Neuronal stem cell (in vitro differentiated cells): Measurements from ENCODE around the gene PLLP.

ENCODE experiments used
- DNase-seq: peaks from one replicate; pipeline ENCODE4 v3.0.0-alpha.2; 2013; ENCODE audit warnings: low spot score
- H2AFZ ChIP-seq: one replicate; pipeline ENCODE4 v1.6.1; 2013; ENCODE audit warnings: mild to moderate bottlenecking, low read length, inconsistent platforms
- H2AK5ac ChIP-seq: 2 replicates; pipeline ENCODE4 v1.6.1; 2013; ENCODE audit warnings: low read depth, mild to moderate bottlenecking, inconsistent platforms, low read length, moderate library complexity, mixed read lengths
- H2BK120ac ChIP-seq: 2 replicates; pipeline ENCODE4 v1.6.1; 2013; ENCODE audit warnings: low read depth, mild to moderate bottlenecking, inconsistent platforms, low read length, moderate library complexity, mixed read lengths
- H2BK12ac ChIP-seq: one replicate; pipeline ENCODE4 v1.6.1; 2013; ENCODE audit warnings: low read length, inconsistent platforms
- H2BK15ac ChIP-seq: 2 replicates; pipeline ENCODE4 v1.6.1; 2013; ENCODE audit warnings: mild to moderate bottlenecking, low read length, inconsistent platforms, mixed read lengths
- H2BK5ac ChIP-seq: one replicate; pipeline ENCODE4 v1.6.1; 2013; ENCODE audit warnings: inconsistent platforms, mild to moderate bottlenecking, low read length, moderate library complexity
- H3K14ac ChIP-seq: one replicate; pipeline ENCODE4 v1.6.1; 2013; ENCODE audit warnings: low read length, inconsistent platforms
- H3K18ac ChIP-seq: 2 replicates; pipeline ENCODE4 v1.6.1; 2013; ENCODE audit warnings: low read length, inconsistent platforms
- H3K23ac ChIP-seq: 2 replicates; pipeline ENCODE4 v1.6.1; 2013; ENCODE audit warnings: low read depth, mild to moderate bottlenecking, mixed read lengths, low read length, inconsistent platforms; ENCODE audit not compliant: poor library complexity
- H3K27ac ChIP-seq: replicated peaks from 3 replicates; pipeline ENCODE4 v1.5.1; 2013; ENCODE audit warnings: low read length, inconsistent platforms
- H3K27me3 ChIP-seq, 3 experiments: 2 replicates each; pipeline ENCODE4 v1.6.1; 2013; ENCODE audit warnings: low read length in 3 of 3, mild to moderate bottlenecking in 2 of 3, inconsistent platforms in 1 of 3, low read depth in 1 of 3, mixed read lengths in 1 of 3, moderate library complexity in 1 of 3; ENCODE audit not compliant: control insufficient read depth in 3 of 3, insufficient read depth in 3 of 3
- H3K36me3 ChIP-seq, 2 donors: replicated peaks in 1 of 2; 2 replicates each; pipeline ENCODE4 v1.6.1; 2013; ENCODE audit warnings: low read length in 2 of 2; ENCODE audit not compliant: control insufficient read depth in 2 of 2, insufficient read depth in 2 of 2
- H3K4ac ChIP-seq: 2 replicates; pipeline ENCODE4 v1.6.1; 2013; ENCODE audit warnings: inconsistent platforms, mild to moderate bottlenecking, low read length, moderate library complexity
- H3K4me1 ChIP-seq, 2 donors: 1 replicate in 1 of 2; 2 replicates in 1 of 2; pipeline ENCODE4 v1.6.1; 2013; ENCODE audit warnings: low read length in 2 of 2, low read depth in 1 of 2; ENCODE audit not compliant: control insufficient read depth in 2 of 2, insufficient read depth in 1 of 2
- H3K4me2 ChIP-seq: one replicate; pipeline ENCODE4 v1.6.1; 2013; ENCODE audit warnings: mild to moderate bottlenecking, low read length, inconsistent platforms; ENCODE audit not compliant: insufficient read depth, poor library complexity, severe bottlenecking
- H3K4me3 ChIP-seq, 2 donors: 2 replicates each; pipeline ENCODE4 v1.5.1; 2013; ENCODE audit warnings: low read length in 2 of 2, mild to moderate bottlenecking in 2 of 2, inconsistent platforms in 1 of 2, moderate library complexity in 1 of 2
- H3K79me1 ChIP-seq: one replicate; pipeline ENCODE4 v1.6.1; 2013; ENCODE audit warnings: low read depth, mild to moderate bottlenecking, inconsistent platforms, low read length, moderate library complexity
- H3K9ac ChIP-seq: one replicate; pipeline ENCODE4 v1.6.1; 2013; ENCODE audit warnings: mild to moderate bottlenecking, low read depth, low read length, inconsistent platforms; ENCODE audit not compliant: poor library complexity
- H3K9me3 ChIP-seq, 2 donors: replicated peaks in 1 of 2; 2 replicates each; pipeline versions ENCODE3 to v1.6.1; 2013; ENCODE audit warnings: low read length in 2 of 2, mild to moderate bottlenecking in 2 of 2, inconsistent platforms in 1 of 2, low read depth in 1 of 2, mixed read lengths in 1 of 2, moderate library complexity in 1 of 2; ENCODE audit not compliant: control insufficient read depth in 2 of 2, insufficient read depth in 1 of 2
- H4K8ac ChIP-seq: one replicate; pipeline ENCODE4 v1.6.1; 2013; ENCODE audit warnings: low read depth, mild to moderate bottlenecking, inconsistent platforms, low read length, moderate library complexity
- H4K91ac ChIP-seq: one replicate; pipeline ENCODE4 v1.6.1; 2013; ENCODE audit warnings: low read length, low read depth, mild to moderate bottlenecking, inconsistent platforms; ENCODE audit not compliant: poor library complexity
- WGBS, 2 donors: extraction: QIAGEN DNeasy Blood & Tissue Kit; methylation state at CpG; one replicate each; pipeline ENCODE4 v1.1.7; 2013; ENCODE audit warnings: missing lambda C conversion rate in 2 of 2, mixed read lengths in 1 of 2; ENCODE audit not compliant: insufficient read length in 2 of 2, insufficient replicate concordance in 1 of 2; ENCODE audit errors: extremely low coverage in 2 of 2; 5-methylcytosine and 5-hydroxymethylcytosine counted together

Gene PLLP

GRCh38 chr16:57303021-57303909 lies 18.8 kb upstream of the PLLP start:
- H2AK5ac ChIP-seq: peak overlapping the region; percentile 72
- no peak overlapping the region for H3K18ac ChIP-seq
- H3K4me1 ChIP-seq: peaks cover 3 to 4% of the 10 kb centered on the region in 2 donors
- no peak overlapping the region for H3K14ac ChIP-seq
- H2BK5ac ChIP-seq: no peak overlapping the region
- H3K4me2 ChIP-seq: no peak overlapping the region
- peak overlapping the region; percentile 60 for H2BK15ac ChIP-seq
- H2BK120ac ChIP-seq: no peak overlapping the region
- peak overlapping the region; percentile 33 for H4K91ac ChIP-seq
- no peaks in the 10 kb centered on the region for H3K79me1 ChIP-seq
- H3K9ac ChIP-seq: peak overlapping the region; percentile 24
- H3K23ac ChIP-seq: no peak overlapping the region
- no peak overlapping the region for H3K4me3 ChIP-seq
- no peak overlapping the region for H3K27ac ChIP-seq
- no CpG with 5 or more reads among the region's 4 CpGs for WGBS, 2 donors
- H4K8ac ChIP-seq: no peak overlapping the region
- H3K4ac ChIP-seq: no peak overlapping the region
- no peak overlapping the region for H2AFZ ChIP-seq
- no peaks in the 10 kb centered on the region for H3K36me3 ChIP-seq
- peaks cover 0 to 17% (median 0%) of the 10 kb centered on the region in 3 experiments for H3K27me3 ChIP-seq
- H2BK12ac ChIP-seq: no peak overlapping the region
- DNase-seq: no peak
- H3K9me3 ChIP-seq: no peaks in the 10 kb centered on the region

GRCh38 chr16:57301126-57301817 lies 16.8 kb upstream of the PLLP start:
- Histone ChIP-seq H3K4me1 (peaks cover 3 to 4% of the 10 kb centered on the region in 2 donors), H3K27me3 (peaks cover 0 to 8% (median 0%) of the 10 kb centered on the region in 3 experiments), H3K27ac (no peak overlapping the region), H2BK12ac (peak overlapping the region; percentile 27), H2BK15ac (peak overlapping the region; percentile 82), H2AK5ac (no peak overlapping the region), H3K4me3 (peak overlapping the region; percentile 45 to 71), H3K9me3 (no peaks in the 10 kb centered on the region), H3K23ac (no peak overlapping the region), H3K4me2 (peak overlapping the region; percentile 55), H2AFZ (peak overlapping the region; percentile 60), H4K91ac (no peak overlapping the region), H2BK5ac (no peak overlapping the region), H3K79me1 (no peaks in the 10 kb centered on the region), H4K8ac (no peak overlapping the region), H2BK120ac (no peak overlapping the region), H3K4ac (no peak overlapping the region), H3K18ac (peak overlapping the region; percentile 63), H3K14ac (peak overlapping the region; percentile 49), H3K36me3 (no peaks in the 10 kb centered on the region), H3K9ac (no peak overlapping the region)
- no peak for DNase-seq
- no CpG with 5 or more reads among the region's 19 CpGs for WGBS, 2 donors

- Histone ChIP-seq H3K27ac (no peak overlapping the region), H3K36me3 (no peaks in the 10 kb centered on the region), H3K18ac (peak overlapping the region; percentile 63), H3K4me2 (peak overlapping the region; percentile 55), H3K4me1 (peaks cover 3 to 4% of the 10 kb centered on the region in 2 donors), H3K4me3 (peak overlapping the region; percentile 61 to 71), H3K79me1 (no peaks in the 10 kb centered on the region), H2AFZ (peak overlapping the region; percentile 60), H2BK15ac (peak overlapping the region; percentile 82), H3K9me3 (no peaks in the 10 kb centered on the region), H2BK120ac (no peak overlapping the region), H2AK5ac (no peak overlapping the region), H3K23ac (no peak overlapping the region), H3K9ac (no peak overlapping the region), H3K4ac (no peak overlapping the region), H4K8ac (no peak overlapping the region), H2BK12ac (peak overlapping the region; percentile 27), H2BK5ac (no peak overlapping the region), H4K91ac (no peak overlapping the region), H3K27me3 (peaks cover 0 to 8% (median 0%) of the 10 kb centered on the region in 3 experiments), H3K14ac (peak overlapping the region; percentile 49)
- WGBS, 2 donors: no CpG with 5 or more reads among the region's 36 CpGs
- DNase-seq: peak; percentile 100
Measured at GRCh38 chr16:57300387-57301125, 16.1 kb upstream of the PLLP start.
